ENCODE results near the gene SPSB4.
"Not testable (repeated sequence)": the region's sequence is repeated elsewhere in the genome, so short reads cannot be mapped to it uniquely, and the experiment has no call there.

SPSB4 gene

GRCh38 chr3:141096981-141097380 is 45.8 kb downstream of the SPSB4 start:
- no peak for DNase-seq

GRCh38 chr3:141100112-141100511 is 49.0 kb downstream of the SPSB4 start:
- DNase-seq: no peak

GRCh38 chr3:141100531-141101320 is 49.6 kb downstream of the SPSB4 start:
- DNase-seq: no peak

DNA sequence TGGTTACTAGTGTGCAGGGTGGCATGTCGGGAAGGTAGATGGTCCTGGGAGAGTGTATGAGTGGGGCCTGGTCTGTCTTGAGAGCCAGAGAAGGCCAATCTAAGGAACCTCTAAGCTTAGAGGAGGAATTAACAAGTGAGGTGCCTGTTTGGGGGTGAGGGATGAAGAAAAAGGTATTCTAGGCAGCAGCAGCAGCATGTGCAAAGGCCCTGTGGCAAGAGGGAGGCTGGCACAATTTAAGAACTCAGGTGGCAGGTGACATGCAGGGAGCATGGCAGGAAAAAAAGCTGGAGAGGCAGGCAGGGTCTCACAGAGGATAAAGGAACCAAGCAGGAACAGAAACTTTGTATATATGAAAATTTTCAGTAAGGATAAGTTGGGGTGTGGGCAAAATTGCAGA is 51.2 kb downstream of the SPSB4 start:
- no peak for DNase-seq

GRCh38 chr3:141103067-141103466 is 51.9 kb downstream of the SPSB4 start:
- no peak for DNase-seq

DNA sequence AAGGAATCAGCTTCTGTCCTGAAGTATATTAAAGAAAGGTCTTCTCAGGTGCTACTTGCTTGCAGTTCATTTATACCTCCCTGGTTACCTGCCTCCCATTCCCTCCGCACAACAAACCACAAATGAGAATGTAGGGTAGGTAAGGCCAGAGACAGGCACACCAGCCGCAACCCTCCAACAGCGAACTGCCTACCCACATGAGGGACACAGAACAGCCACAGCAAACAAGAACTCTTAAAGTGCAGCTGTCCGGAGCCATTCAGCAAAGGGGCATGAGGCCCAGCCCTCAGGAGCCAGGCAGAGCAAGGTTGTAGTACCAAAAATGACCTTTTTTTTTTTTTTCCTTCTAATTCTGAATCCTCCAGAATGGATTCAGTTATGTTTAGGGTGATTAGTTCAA is 52.4 kb downstream of the SPSB4 start:
- DNase-seq: no peak

GRCh38 chr3:141104151-141104821 is 53.1 kb downstream of the SPSB4 start:
- no peak for DNase-seq

DNA sequence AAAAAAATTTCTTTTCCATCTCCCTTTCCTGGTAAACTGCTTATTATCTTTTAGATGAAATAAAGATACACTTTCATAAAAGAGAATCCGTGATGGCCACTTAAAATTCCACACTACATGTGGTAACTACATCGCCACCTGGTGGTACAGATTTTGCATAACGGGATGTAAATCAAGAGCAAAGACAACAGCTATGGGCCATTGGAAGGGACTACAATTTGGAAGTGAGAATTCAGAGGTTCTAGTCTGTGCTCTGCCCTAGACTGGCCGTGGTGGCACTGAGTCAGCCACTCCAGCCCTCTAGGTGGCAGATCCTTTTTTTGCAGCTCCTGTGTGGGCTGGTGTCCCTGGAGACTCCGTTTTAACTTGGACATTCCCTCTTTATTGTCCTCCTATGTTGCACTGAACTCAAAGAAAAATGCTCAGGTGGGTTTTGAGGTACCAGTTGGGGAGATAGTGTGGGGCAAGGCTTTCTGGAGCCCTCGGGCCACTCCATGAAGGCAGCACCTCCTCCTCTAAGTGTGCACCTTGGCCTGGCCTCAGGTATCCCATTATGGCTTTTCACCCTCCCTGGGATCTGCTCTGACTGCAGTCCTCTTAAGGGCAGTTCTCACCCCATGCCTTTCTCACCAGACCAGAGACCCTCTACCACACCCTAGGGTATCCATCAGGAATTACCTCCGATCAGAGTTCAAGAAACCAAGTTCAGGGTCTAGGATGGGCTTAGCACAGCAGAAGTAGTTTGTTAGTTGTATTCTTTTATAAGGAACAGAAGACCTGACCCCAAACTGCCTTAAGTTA is 54.9 kb downstream of the SPSB4 start:
- DNase-seq: peak; percentile 81

- DNase-seq: no peak
Measured at GRCh38 chr3:141106842-141107241, 55.7 kb downstream of the SPSB4 start.

DNA sequence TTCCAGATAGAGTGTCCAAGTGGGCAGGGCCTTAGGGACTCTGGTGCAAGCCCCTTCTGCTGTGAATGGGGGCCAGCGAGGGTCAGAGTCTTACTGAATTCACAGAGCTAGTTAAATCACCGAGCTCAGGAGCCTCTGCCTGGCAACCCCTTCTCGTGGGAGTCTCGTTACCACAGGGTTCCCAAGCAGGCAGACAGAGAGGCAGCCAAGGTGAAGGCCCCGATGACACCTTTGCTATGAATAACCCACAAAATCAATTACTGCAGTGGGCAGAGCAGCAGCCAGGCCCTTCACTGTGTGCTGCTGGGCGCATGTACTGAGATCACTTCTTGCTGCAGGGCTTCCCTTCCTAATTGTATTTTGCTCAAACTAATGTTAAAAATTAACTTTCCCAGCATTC is 56.9 kb downstream of the SPSB4 start:
- no peak for DNase-seq

GRCh38 chr3:141109751-141110150 is 58.6 kb downstream of the SPSB4 start:
- no peak for DNase-seq

DNA sequence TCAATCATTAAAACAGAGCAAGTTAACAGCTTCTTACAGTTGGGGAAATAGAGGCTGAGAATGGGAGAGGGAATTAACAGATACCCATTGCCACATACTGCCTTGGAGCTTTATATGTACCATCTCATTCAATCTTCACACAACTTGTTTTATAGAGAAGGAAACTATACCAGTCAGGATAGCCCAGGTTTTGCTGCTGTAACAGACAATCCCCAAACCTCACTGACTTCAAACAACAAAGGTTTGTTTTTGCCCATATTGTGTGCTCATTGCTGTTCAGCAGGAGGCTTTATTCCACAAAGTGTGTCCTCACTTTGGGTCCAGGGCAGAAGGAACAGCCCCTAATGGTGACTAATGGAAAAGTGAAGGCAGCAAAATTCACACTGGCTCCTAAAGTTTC is 59.2 kb downstream of the SPSB4 start:
- DNase-seq: no peak

DNA sequence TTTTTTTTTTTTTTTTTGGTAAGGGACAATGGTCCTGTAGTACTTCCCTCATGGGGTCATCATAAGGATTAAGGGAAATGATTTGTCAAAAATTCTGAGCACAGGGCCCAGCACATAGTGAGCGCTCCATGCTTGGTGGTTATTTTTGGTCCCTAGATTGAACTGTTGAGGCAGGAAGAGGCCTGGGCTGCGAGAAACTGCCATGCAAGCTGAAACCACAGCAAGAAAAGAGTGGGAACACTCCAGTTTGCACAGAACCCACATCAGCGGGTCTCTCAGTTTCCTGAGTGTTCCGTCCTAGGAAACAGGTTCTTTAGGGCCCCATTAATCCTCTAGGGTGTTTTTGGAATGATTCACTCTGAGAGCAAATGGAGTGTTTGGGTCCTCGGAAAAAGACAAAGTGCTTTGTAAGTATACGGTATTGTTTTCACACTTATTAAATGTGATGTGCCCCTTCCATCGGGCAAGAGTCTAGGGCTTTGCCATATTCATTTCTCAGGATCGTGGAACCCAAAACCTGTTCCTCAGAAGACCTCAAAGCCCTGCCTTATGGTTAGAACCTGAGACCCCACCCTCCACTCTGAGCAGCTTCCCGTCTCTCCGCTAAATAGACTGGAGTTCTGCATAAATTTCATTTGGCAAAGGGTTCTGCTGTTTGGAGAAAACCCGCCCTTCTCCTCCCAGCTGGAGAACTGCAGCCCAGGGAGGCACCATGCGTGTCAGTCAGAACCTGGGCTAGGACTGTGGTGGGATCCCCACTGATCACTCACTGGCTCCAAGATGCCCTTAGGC is 60.4 kb downstream of the SPSB4 start:
- DNase-seq: no peak

GRCh38 chr3:141112686-141113297 is 61.6 kb downstream of the SPSB4 start:
- no peak for DNase-seq

DNA sequence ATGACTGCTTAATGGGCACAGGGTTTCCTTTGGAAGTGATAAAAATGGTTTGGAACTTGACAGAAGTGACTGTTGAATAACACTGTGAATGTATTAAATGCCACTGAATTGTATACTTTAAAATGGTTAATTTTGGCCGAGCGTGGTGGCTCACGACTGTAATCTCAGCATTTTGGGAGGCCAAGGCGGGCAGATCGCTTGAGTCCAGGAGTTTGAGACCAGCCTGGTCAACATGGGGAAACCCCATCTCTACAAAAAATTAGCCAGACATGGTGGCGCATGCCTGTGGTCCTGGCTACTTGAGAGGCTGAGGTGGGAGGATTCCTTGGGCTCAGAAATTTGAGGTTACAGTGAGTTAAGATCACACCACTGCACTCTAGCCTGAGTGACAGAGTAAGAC is 62.5 kb downstream of the SPSB4 start:
- DNase-seq: not testable (repeated sequence)

- no peak for DNase-seq
Measured at GRCh38 chr3:141114179-141114745, 63.1 kb downstream of the SPSB4 start.

DNA sequence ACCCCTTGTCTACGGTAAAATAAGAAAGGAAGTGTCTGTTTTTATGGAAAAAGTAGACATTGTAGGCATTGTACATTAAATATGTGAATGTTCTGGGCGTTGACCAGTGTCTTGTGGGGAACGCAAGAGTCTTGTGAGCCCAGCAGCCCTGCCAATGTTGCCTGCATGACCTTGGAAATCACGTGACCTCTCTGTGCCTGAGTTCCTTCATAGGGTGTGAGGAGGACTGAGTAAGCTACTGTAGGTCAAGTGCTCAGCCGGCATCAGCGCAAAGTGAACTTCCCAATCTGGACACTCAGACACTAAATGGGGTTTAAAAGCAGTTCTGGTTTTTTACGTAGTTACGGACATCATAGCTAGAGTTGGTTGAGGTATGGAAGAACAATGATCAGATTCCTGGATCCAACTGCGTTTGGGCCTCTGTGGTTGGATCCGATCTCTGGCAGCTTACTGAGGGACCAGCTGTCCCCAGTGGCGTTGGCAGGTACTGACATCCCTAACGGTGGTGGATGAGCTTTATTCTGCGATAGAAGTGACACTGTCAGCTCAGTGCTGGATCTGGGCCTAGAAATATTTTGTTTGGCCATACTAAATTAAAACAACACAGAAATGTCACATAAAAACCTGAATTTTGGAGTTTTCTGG is 63.8 kb downstream of the SPSB4 start:
- DNase-seq: no peak

DNA sequence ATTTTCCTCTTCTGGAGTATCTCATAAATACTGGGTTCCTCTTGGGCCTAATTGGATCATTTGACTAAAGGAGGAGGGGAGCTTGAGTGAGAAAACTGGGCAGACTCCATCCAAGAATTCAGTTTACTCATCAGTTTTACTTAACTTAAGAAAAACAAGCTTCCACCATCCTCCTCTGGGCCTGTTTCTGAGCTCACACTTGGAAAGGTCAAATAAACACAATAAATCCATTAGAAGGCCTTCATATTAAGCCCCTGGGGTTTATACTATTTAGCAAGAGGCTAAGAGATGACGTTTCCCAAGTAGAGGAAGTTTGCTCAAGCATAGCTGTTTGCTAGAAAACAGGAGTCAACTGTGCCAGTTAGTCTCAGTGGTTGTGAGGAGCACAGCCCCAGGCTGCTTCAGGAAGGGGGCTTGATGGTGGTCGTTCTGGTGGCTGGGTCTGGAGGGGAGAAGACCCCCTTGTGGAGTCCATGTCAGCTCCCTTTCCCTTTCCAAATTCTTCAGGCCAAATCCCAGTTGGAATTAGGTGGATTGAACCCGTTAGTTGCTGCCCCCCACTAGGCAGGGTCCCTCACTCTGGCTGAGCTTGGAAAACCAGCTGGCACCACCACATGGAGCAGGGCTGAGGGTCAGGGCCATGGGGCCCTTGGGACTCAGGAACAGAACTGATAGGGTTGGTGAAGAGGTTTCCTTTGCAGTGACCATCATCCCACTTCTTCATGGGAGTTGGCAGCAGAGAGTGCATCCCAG is 64.8 kb downstream of the SPSB4 start:
- no peak for DNase-seq

GRCh38 chr3:141116721-141117120 is 65.6 kb downstream of the SPSB4 start:
- no peak for DNase-seq

GRCh38 chr3:141117982-141118381 is 66.8 kb downstream of the SPSB4 start:
- DNase-seq: not testable (repeated sequence)
